ENCODE data around the gene CYP2U1.

- TF ChIP-seq, protein P1, sequence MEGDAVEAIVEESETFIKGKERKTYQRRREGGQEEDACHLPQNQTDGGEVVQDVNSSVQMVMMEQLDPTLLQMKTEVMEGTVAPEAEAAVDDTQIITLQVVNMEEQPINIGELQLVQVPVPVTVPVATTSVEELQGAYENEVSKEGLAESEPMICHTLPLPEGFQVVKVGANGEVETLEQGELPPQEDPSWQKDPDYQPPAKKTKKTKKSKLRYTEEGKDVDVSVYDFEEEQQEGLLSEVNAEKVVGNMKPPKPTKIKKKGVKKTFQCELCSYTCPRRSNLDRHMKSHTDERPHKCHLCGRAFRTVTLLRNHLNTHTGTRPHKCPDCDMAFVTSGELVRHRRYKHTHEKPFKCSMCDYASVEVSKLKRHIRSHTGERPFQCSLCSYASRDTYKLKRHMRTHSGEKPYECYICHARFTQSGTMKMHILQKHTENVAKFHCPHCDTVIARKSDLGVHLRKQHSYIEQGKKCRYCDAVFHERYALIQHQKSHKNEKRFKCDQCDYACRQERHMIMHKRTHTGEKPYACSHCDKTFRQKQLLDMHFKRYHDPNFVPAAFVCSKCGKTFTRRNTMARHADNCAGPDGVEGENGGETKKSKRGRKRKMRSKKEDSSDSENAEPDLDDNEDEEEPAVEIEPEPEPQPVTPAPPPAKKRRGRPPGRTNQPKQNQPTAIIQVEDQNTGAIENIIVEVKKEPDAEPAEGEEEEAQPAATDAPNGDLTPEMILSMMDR (IDR thresholded peaks at IDR 0.05; ENCODE audit: extremely low read depth in 1 of 2, insufficient read depth in 1 of 2, low read depth in 1 of 2, low read length in 2 of 2) = no peak
- TF ChIP-seq POLR2A (IDR thresholded peaks at IDR 0.05; ENCODE audit: low read depth, low read length) (peak; percentile 74), EZH2 (IDR thresholded peaks at IDR 0.05; ENCODE audit: borderline replicate concordance, low read depth, low read length, severe bottlenecking) (no peak)
Observed at GRCh38 chr4:107896158-107896645, 35.1 kb upstream of the CYP2U1 start.
